Measurements from ENCODE around the gene CDC42BPA. TPM values are rescaled to one million over a fixed set of nuclear protein-coding genes. Genes with fewer than 3 reads are reported as not detected.
A peak's percentile ranks its signal among the peaks of the same experiment; 100 is the strongest.

CDC42BPA gene
- total and polyA plus RNA-seq, 2 of the 8 experiments (the other 6 are each of a cell fraction or from before 2014, with no cell fraction given): 7.1 to 28.5 TPM

DNA sequence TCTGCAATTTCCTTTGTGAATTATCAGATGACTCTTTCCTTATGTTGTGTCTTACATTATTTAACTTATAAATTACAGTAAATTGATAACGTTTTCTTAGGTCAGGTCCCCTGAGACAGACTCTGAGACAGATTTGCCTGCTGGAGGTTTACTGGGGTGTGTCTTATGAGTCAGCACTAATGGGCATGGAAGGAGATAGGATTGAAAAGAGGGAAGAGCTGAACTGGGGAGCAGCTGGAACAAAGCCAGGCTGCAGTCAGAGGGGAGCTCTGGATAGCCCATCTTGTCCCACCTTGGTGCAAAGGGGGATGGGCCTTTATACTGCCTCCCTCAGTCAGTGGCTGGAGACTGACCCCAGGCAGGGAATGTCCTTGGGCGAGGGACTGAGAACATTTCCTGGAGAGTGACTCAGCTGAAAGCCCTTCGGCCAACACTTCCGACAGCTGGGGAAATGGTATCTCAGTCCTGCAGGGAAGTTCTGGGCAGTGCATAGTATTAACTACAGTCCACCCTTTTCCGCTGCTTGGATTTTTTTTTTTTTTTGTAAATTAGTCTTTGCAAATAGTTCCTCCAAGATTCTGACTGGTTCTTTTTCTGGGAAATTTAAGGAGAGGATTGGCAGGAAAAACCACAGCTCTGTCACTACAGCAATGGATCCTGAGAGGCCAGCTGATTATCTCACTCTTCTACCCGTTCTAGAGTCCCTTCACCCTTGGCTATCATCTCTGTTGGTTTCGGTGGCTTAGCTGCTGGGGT lies 39.1 kb upstream of the CDC42BPA start:
- H3K18ac ChIP-seq (ENCODE audit: extremely low read depth, low read length): peak overlapping the region; percentile 64
- no peaks in the 10 kb centered on the region; a peak in 1 of 7 replicates for H3K27me3 ChIP-seq (replicated peaks in 1 of 4; ENCODE audit: control insufficient read depth in 3 of 4, extremely low read depth in 1 of 4, insufficient read depth in 3 of 4, low read length in 3 of 4)
- no peak overlapping the region for H3K14ac ChIP-seq (ENCODE audit: insufficient read length)
- H3K4me2 ChIP-seq (ENCODE audit: insufficient read depth in 1 of 2, low read depth in 2 of 2, low read length in 2 of 2): peak overlapping the region; percentile 30 to 32; a peak in 1 of 4 replicates
- peak overlapping the region; percentile 61 for H4K91ac ChIP-seq (replicated peaks; ENCODE audit: insufficient read length, low read length)
- POLR2A ChIA-PET (ENCODE audit: partially characterized antibody): interaction anchor here (1.2 to 3.9 kb wide), 2 partner anchors 36 to 39 kb away, joined by 3 to 24 read pairs; partner anchors contain the start of gene CDC42BPA
- H4K5ac ChIP-seq (ENCODE audit: insufficient read length, low read depth, low read length): no peak overlapping the region
- H2BK5ac ChIP-seq (ENCODE audit: low read depth, low read length): peak overlapping the region; percentile 93; the same call in 1 of the 2 replicates
- DNase-seq (ENCODE audit: low read depth in 1 of 2, low spot score in 2 of 2): peak; percentile 51 to 53
- H3K23me2 ChIP-seq (ENCODE audit: low read depth, low read length): no peaks in the 10 kb centered on the region; the same call in 1 of the 2 replicates
- H3K4me3 ChIP-seq (ENCODE audit: extremely low read depth in 1 of 4, insufficient read depth in 2 of 4, low read depth in 3 of 4, low read length in 4 of 4): no peak overlapping the region; a peak in 1 of 8 replicates
- H3K4me1 ChIP-seq (replicated peaks in 1 of 4; ENCODE audit: control insufficient read depth in 3 of 4, insufficient read depth in 4 of 4, low read length in 3 of 4): peaks cover 7 to 13% (median 9%) of the 10 kb centered on the region in 4 experiments; a peak in 6 of 7 replicates
- no peak overlapping the region for H3K9ac ChIP-seq (replicated peaks in 1 of 4; ENCODE audit: extremely low read depth in 1 of 4, low read depth in 3 of 4, low read length in 3 of 4)
- H3K9me3 ChIP-seq (ENCODE audit: insufficient read depth in 2 of 2, low read depth in 1 of 2, low read length in 1 of 2): no peaks in the 10 kb centered on the region
- CTCF ChIA-PET (ENCODE audit: partially characterized antibody): interaction anchor here (0.7 to 1.4 kb wide), 4 partner anchors 13 to 748 kb away, joined by 3 read pairs; no protein-coding TSS in a partner anchor
- no peak overlapping the region for H4K8ac ChIP-seq (ENCODE audit: extremely low read depth, insufficient read depth, low read length)
- H2AK5ac ChIP-seq (ENCODE audit: low read depth, low read length): no peak overlapping the region
- 52% methylated on average over 7 of the region's 7 CpGs; no CpG with 5 or more reads in 1 of the 2 experiments for WGBS, 2 experiments (ENCODE audit: extremely low coverage in 1 of 2, insufficient coverage in 1 of 2, insufficient read length in 1 of 2, insufficient replicate concordance in 2 of 2, low coverage in 1 of 2, low lambda C conversion rate in 2 of 2, missing lambda C conversion rate in 1 of 2)
- H2BK120ac ChIP-seq (replicated peaks; ENCODE audit: low read depth, low read length): peak overlapping the region; percentile 49
- peak overlapping the region; percentile 30 for H3K4ac ChIP-seq (replicated peaks; ENCODE audit: insufficient read length, low read depth, low read length)
- peak overlapping the region; percentile 95; the same call in 1 of the 2 replicates for H2BK20ac ChIP-seq (ENCODE audit: low read length)
- H2BK15ac ChIP-seq (ENCODE audit: low read length): no peak overlapping the region
- H3K79me1 ChIP-seq (ENCODE audit: low read depth, low read length): no peaks in the 10 kb centered on the region
- H3K79me2 ChIP-seq (ENCODE audit: control insufficient read depth in 1 of 2, insufficient read depth in 2 of 2, low read length in 2 of 2): no peaks in the 10 kb centered on the region
- H3K56ac ChIP-seq (replicated peaks; ENCODE audit: insufficient read length, low read depth, low read length): no peak overlapping the region
- peak overlapping the region; percentile 90 for H2BK12ac ChIP-seq (ENCODE audit: low read depth, low read length)
- 0 out of 2 replicates have a peak overlapping the region, but pooled peaks have one; percentile 14 for H2AFZ ChIP-seq (ENCODE audit: low read length)
- no peaks in the 10 kb centered on the region for H3K36me3 ChIP-seq (ENCODE audit: control insufficient read depth in 2 of 4, insufficient read depth in 4 of 4, low read length in 3 of 4)
- no peaks in the 10 kb centered on the region for H4K20me1 ChIP-seq (replicated peaks in 1 of 2; ENCODE audit: control insufficient read depth in 1 of 2, insufficient read depth in 2 of 2, low read length in 2 of 2)
- peak overlapping the region; percentile 5; the same call in 1 of the 2 replicates for H3K27ac ChIP-seq (ENCODE audit: low read depth, low read length)
- FAIRE-seq: no peak
- no peak overlapping the region for H3K23ac ChIP-seq (ENCODE audit: insufficient read length)
- peak; percentile 90; the same call in 1 of the 2 replicates for TF ChIP-seq BACH1 (IDR thresholded peaks at IDR 0.05; ENCODE audit: low read length)
- TF ChIP-seq SP1 (IDR thresholded peaks at IDR 0.05; ENCODE audit: low read depth, low read length): 0 out of 2 replicates have a peak, but pooled peaks have one; percentile 5
- TF ChIP-seq MAFK (IDR thresholded peaks at IDR 0.05; ENCODE audit: low read depth, low read length): peak; percentile 68
- no peak for TF ChIP-seq HDAC2 (IDR thresholded peaks at IDR 0.05; ENCODE audit: borderline replicate concordance in 1 of 2, low read depth in 2 of 2, low read length in 2 of 2)
- TF ChIP-seq GTF2F1 (IDR thresholded peaks at IDR 0.05; ENCODE audit: borderline replicate concordance, low read depth, low read length): no peak
- peak; percentile 7 for TF ChIP-seq KDM4A (IDR thresholded peaks at IDR 0.05; ENCODE audit: low read depth, low read length, severe bottlenecking)
- TF ChIP-seq HDAC6 (IDR thresholded peaks at IDR 0.05; ENCODE audit: low read depth, low read length): no peak
- no peak for TF ChIP-seq CHD1 (IDR thresholded peaks at IDR 0.05; ENCODE audit: low read depth, low read length)
- no peak for TF ChIP-seq SUZ12 (IDR thresholded peaks at IDR 0.05; ENCODE audit: low read length)

Measured in H1 (cell line).